Activated CD8-positive, alpha-beta memory T cell treated with anti-CD3 and anti-CD28 coated beads, Interleukin-2, amount 50 U/mL, for 1 hour (primary cell): ENCODE data around the gene DEPDC5.
"Not testable (repeated sequence)": the region's sequence is repeated elsewhere in the genome, so short reads cannot be mapped to it uniquely, and the experiment has no call there.

Experiments used
- DNase-seq: peaks from one replicate; pipeline ENCODE4 v3.0.0-alpha.2; 2020; ENCODE audit errors: extremely low read depth

DEPDC5 gene

DNA sequence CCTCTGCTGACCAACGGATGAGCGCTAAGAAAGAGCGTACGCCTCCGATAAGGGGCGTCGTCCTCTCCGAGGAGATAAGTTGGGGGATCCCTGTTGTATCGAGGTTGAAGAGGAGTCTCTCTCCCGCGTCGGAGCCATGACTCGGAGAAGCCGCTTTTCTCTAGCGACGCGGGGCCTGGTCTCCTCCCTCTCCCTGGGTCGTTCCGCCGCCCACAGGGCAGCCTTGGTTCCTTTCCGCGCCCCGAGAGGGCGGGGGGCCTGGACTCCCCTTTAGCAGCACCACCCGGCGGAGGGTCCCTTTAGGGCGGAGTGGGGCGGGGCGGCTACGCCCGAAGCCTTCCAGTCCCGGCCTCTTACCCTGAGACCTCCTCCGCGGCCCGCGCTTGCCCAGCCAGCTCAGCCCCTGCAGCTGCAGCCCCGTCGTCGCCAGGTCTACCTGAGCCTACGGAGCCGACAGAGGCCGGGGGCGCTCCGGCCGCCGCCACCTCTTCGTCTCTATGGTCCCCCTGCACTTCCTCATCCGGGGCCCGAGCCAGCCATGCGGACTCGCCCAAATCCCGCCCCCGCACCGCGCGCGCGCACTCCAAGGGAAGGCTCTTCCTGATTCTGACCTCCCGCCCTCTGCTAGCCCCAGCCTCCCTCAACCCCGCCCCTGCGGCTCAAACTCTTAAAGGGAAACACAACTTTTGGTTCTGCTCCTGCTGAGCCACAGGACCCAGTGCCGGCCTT, 4.0 kb upstream of the DEPDC5 start, which contains the start of gene PRR14L:
PRR14L (minus strand) TSS at position 497 of the 729 bp plus-strand sequence. CDS start 11,272 bp downstream, outside the sequence.
- peak; percentile 86 for DNase-seq

DNA sequence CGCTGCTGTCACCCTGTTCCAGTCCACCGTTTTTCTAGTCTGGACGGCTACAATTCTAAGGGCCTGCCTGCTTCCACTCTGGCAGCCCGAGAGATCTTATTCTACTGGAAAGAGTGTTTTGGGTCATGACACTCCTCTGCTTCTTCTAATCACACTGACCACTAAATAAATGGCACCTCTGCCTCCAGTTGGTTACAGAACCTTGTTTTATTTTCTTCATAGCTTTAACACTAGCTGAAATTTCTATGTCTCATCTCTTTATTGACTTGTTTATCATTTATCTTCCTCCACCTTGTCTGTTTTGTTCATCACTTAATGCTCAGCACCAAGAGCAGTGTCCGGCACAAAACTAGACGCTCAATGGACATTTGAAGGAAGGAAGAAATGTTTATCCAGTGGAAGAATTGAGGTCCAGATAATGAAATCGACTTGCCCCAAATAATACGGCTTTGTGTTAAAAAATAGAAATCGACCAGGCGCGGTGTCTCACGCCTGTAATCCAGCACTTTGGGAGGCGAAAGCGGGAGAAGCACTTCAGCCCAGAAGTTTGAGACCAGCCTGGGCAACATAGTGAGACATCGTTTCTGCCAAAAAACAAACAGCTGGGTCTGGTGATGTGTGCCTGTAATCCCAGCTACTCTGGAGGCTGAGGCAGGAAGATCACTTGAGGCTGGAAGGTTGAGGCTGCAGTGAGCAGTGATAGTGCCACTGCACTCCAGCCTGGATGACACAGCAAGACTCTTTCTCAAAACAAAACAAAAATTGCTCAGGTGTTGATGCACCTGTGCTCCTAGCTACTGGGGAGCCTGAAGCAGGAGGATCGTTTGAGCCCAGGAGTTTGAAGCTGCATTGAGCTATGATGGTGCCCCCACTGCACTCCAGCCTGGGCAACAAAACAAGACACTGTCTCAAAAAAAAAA, 3.2 kb upstream of the DEPDC5 start:
- no peak for DNase-seq

DNA sequence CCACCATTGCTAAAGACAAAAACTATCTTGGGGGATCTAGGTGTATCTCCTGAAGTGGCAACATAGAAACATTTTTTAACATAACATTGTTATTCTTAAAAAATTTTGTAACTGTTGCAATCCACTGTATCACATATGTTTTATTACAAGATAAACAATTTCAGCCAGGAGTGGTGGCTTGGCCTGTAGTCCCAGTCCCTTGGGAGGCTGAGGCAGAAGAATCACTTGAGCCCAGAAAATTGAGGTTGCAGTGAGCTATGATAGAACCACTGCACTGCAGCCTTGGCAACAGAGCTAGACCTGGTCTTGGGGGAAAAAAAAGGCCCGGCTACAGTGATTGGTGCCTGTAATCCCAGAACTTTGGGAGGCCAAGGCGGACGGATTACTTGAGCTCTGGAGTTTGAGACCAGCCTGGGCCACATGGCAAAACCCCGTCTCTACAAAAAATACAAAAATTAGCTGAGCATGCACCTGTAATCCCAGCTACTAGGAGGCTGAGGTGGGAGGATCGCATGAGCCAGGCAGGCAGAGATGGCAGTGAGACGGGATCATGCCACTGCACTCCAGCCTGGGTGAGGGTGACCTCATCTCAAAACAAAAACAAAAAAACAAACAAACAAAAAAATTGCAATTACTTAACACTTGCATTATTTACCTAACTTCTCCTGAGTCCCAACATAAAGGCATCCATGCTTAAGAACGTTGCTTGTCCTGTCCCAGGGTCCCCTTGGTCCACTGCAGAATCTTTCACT, 1.5 kb upstream of the DEPDC5 start:
- no peak for DNase-seq

DNA sequence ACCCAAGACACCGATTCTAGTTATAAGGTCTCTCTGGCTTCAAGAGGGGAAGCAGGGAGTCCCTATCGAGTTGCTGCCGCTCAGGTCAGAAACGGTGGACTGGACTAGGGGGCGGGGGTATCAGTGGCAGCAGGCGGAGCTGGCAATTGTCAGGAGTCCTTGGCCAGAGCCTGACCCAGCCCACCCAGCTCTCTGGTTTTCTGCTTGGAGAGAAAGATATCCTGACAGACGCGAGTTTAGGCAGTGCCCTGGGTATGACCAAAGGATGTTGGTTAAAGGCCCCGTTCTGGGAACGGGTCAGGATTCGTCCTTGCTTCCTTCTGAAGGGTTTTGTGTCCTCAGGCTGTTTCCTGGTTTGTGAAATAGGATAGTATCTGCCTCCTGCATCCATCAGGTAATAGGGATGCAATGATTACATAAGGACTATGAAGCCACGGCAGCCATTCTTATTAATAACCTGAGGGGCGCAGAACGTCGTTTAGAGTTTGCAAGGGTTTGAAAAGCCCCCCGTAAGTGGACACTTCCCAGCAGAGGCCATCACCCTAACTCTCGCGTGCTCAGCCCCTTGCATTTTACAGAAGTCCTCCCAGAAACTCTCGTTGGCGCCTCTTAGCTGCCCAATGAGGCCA, 700 bp upstream of the DEPDC5 start:
- no peak for DNase-seq

DNA sequence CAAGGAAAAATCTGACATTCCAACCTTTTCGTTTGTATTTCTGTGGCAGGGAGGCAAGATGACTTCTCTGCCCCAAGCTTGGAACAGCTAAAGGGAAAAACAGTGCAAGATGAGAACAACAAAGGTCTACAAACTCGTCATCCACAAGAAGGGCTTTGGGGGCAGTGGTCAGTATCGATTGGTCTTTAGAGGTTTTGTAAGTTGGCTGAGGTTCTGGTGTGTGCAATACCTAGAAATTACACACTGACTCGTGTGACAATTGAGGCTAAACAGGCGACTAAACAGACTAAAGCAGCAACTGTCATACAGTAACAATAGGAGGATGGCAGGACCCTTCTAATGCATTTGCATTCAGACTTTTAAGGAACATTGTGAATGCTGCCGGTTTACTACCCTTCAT, 994 bp downstream of the DEPDC5 start:
- DNase-seq, result no peak

DNA sequence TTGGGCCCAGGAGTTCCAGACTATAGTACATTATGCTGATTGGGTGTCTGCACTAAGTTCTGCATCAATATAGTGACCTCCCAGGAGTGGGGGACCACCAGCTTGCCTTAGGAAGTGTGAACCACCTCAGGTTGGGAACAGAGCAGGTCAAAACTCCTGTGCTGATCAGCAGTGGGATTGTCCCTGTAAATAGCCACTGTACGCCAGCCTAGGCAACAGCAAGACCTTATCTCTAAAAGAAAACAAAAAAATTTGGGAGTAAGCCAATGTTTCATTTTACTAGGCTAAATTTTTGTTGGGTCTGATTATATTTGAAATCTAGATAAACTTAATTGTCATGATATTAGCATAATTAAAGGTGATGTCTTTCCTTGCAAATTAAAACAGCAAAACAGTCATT, 3.4 kb downstream of the DEPDC5 start:
- DNase-seq, result no peak

DNA sequence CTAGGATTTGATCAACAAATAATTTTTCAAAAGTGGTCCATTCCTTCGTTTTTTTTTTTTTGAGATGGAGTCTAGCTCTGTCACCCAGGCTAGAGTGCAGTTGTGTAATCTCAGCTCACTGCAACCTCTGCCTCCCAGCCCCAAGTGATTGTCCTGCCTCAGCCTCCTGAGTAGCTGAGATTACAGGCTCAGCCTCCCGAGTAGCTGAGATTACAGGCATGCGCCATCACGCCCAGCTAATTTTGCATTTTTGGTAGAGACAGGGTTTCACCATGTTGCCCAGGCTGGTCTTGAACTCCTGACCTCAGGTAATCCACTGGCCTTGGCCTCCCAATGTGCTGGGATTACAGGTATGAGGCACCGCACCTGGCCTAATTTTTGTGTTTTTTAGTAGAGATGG, 5.0 kb downstream of the DEPDC5 start:
- not testable (repeated sequence) for DNase-seq

DNA sequence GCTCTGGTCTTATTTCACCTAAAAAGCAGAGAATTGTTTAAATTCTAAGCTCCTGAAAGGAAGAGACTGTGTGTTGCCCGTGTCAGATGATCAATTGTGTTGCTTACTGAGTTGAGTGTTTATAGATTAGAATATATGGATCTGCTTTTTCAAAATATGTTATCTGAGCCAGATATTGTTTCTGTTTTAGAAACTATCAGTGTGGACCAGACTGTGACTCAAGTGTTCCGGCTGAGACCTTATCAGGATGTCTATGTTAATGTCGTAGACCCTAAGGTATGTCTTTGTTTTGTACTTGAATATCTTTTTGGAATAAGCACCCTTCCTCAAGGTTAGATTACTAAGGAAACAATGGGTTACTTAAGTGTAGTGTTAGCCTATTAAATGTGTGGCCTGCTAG, 11.0 kb downstream of the DEPDC5 start:
- DNase-seq, result no peak

DNA sequence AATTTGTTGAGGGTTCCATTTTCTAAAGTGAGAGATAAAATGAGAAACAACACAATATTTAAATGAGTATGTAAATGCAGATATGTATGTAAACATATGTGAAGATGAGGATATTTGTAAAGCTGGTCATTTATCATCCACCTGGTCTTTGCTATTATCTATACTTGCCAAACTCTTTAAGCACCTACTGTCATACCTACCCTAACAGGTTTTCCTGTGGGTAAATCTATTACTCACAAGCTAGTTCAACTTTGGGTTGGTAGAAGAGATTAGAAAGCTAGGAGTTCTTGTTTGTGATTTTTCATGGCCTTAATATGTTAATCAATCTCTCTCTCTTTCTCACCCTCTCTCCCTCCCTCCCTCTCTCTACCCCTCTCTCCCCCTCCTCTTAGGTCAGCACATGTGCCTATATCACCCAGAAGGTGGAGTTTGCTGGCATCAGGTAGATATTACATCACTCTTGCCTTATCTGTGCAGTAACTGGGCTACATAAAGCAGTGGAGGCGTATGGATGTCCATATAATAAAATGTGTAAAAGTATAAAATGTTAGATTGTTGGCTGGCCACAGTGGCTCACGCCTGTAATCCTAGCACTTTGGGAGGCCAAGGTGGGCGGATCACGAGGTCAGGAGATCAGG, 14.7 kb downstream of the DEPDC5 start:
- DNase-seq, result no peak

DNA sequence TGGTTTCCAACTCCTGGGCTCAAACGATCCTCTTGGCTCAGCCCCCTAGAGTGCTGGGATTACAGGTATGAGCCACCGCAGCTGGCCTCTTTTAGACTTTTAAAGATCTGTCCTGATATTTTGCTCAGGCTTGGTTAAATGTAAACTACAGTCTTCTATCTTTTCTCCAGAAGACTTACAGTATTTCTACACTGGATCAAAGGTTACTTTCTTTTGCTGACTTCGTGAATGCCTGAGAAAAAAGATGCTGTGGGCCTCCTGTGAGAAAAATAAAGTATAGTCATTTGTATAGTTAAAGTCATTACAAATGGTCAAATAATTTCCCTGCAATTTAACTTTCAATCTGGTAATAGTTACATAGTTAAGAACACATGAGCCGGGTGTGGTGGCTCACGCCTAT, 19.6 kb downstream of the DEPDC5 start:
- DNase-seq, result no peak

DNA sequence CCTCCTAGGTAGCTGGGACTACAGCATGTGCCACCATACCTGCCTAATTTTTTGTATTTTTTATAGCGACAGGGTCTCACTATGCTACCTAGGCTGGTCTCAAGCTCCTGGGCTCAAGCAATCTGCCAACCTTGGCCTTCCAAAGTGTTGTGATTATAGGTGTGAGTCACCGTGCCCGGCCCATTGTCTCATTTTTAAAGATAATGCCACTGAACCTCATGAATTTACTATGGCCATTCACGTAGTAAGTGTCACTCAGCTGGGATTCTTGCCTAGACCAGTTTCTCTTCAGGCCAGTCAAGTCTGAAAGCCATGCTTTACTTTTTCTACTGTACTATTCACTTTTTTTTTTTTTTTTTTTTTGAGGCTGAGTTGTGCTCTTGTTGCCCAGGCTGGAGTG, 22.4 kb downstream of the DEPDC5 start:
- DNase-seq, result no peak

DNA sequence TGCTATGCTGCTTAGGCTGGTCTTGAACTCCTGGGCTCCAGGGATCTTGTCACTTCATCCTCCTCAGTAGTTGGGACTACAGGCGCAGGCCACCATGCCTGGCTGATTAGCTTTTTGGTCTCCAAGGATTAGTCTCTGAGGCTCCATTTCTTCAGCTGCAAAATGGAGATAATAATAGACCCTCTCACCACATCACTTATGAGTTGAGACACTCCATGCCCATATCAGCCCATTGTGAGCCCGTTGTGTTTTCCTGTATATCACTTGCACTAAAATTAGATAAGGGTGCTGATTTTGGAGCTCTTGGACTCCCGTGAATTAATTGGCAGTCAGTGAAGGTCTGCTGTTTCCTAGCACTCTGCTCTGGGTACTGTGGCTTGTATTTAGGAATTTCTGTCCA, 36.0 kb downstream of the DEPDC5 start:
- DNase-seq, result no peak

DNA sequence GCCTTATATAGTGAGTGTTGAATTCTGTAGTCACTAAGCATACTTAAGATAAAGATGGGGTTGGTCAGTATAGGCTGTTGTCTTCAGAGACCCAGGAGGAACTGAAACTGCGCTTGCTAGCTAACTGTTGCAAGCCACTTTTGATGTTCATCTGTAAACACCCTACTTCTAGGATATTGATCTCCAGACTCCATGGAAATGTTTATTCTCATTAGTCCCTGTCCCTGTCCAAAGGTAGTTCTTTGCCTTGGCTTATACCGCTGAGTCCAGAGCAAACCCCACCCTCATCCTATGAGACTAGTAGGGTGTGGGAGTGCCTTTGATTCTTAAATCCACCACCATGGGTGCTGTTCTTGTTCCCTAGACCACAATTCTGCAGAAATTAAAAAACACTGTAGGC, 36.4 kb downstream of the DEPDC5 start:
- no peak for DNase-seq

DNA sequence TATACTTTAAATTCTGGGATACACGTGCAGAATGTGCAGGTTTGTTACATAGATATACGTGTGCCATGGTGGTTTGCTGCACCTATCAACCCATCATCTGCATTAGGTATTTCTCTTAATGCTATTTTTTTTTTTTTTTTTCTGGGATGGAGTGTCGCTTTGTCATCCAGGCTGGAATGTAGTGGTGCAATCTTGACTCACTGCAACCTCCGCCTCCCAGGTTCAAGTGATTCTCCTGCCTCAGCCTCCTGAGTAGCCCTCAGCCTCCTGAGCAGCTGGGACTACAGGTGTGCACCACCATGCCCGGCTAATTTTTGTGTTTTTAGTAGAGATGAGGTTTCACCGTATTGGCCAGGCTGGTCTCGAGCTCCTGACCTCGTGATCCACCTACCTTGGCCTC, 45.5 kb downstream of the DEPDC5 start:
- DNase-seq, result not testable (repeated sequence)

DNA sequence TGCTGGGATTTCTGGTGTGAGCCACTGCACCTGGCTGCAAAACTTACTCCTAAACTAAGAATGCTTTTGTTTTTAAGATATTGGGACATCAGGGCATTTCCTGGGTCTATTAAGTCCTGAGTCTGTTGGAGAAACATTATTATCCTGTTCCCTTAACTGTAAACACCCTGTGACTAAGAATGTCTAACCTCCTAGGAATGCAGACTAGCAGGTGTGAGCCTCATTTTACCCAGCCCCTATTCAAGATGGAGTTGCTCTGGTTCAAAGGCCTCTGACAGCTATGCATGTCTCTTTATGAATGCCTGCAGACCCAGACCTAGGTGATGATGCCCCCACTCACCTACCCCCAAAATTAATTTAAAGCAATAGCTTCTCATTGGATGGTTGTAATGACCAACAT, 46.2 kb downstream of the DEPDC5 start:
- no peak for DNase-seq

DNA sequence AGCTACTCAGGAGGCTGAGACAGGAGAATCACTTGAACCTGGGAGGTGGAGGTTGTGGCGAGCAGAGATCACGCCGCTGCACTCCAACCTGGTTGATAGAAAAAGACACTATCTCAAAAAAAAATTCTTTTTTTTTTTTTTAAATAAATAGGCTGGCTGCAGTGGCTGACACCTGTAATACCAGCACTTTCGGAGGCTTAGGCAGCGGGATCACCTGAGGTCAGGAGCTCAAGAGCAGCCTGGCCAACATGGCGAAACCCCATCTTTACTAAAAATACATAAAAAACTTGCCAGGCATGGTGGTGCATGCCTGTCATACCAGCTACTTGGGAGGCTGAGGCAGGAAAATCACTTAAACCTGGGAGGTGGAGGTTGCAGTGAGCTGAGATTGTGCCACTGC, 47.0 kb downstream of the DEPDC5 start:
- not testable (repeated sequence) for DNase-seq

DNA sequence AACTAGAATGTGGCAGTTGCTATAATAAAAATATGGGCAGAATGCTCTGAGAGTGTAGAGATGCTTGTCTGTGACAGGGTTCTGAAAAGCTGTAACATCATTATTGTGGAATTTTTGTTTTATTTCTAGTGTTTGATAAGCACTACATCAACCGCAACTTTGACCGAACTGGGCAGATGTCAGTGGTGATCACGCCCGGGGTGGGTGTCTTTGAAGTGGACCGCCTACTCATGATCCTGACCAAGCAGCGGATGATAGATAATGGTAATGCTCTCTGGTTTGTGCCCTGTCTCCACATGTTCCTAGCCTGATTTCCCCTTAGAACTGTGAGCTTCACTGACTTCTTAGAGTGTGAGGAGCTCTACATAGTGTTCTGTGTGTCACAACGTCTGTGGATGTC, 48.8 kb downstream of the DEPDC5 start:
- no peak for DNase-seq

DNA sequence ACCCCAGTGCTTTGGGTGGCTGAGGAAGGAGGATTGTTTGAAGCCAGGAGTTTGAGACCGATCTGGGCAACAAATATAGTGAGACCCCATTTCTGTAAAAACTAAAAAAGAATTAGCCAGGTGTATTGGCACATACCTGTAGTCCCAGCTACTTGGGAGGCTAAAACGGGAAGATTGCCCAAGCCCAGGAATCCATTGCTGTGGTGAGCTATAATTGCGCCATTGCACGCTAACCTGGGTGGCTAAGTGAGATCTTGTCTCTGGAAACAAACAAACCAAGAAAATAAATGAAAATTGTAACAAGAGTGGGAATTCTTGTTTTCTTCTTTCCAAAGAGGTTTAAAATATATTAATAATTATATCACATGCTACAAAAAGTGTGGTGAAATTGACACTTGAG, 52.9 kb downstream of the DEPDC5 start:
- DNase-seq, result no peak

DNA sequence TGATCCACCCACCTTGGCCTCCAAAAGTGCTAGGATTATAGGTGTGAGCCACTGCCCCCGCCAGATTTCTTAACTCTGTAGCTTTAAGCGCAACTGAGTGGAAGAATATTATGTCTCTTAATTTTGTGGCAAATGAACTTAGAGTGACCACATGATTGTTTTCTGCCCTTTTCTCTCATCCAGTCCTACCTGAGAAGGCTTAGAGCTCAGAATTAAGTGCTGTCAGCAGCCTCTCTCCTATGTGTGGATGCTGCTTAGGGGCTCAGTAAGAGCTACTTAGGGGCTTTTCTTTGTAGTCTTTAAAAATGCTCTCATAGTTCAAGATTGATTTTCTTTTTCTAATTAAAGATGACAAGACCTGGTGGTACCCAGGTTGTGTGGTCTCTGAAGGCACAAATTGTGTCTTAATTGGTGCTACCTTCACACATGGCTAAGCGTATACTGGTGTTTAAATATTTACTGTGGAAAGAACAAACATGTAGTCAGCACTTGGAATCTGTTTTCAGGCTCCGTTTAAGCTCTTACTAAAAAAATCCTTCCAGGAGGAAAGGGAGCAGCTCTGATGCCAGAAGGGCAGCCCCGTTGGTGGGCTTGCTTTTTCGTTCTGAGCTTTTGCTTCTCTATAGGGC, 59.3 kb downstream of the DEPDC5 start:
- DNase-seq, result no peak

DNA sequence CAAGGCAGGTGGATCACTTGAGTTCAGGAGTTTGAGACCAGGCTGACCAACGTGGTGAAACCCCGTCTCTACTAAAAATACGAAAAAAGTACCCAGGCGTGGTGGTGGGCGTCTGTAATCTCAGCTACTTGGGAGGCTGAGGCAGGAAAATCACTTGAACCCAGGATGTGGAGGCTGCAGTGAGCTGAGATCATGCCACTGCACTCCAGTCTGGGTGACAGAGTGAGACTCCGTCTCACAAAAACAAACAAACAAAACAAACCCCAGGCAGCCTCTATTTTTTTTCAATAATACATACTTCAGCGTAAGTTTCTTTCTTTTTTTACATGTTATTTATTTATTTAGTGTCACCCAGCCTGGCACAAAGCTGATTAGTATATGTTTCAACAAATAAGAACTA, 60.1 kb downstream of the DEPDC5 start:
- not testable (repeated sequence) for DNase-seq

DNA sequence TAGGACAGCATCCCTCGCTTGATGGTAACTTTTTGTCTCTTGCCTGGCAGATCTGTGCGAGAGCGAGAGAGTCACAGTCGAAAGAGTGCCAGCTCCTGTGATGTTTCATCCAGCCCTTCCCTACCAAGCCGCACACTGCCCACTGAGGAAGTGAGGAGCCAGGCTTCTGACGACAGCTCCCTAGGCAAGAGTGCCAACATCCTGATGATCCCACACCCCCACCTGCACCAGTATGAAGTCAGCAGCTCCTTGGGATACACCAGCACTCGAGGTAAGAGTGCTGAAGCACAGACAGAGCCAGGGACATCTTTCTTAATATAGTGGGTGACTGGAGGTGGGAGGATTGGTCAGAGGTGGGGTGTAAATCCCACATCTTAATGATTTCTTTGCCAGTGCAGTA, 61.1 kb downstream of the DEPDC5 start:
- no peak for DNase-seq
